GM19468 (cell line): Measurements from ENCODE around the gene ZNF273.
"Not testable (repeated sequence)": the region's sequence is repeated elsewhere in the genome, so short reads cannot be mapped to it uniquely, and the experiment has no call there.

Source experiments
- ATAC-seq: cut with Tn5 transposase; IDR thresholded peaks from one replicate; pipeline ENCODE4 v1.9.1; 2021; ENCODE audit warnings: mild to moderate bottlenecking, moderate library complexity, moderate number of reproducible peaks; ENCODE audit not compliant: unreplicated experiment; ENCODE audit errors: extremely low read depth

ZNF273 gene

DNA sequence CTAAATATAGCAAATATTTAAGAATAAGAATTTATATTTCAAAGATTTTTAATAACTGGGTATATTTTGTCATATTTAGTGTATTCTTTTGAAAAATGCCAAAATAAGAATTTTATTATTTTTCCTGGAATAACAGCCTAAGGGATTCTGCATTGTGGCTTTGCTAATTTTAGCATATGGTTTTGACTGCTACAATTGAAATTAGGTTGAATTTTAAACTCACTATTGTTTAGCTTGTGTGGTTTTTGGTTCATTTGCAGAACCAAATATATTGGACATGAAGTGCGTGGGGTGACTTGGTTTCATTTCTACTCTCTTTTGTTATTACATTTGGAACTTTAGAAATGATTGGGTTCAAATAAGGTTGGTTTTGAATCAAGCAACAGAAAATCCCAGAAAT is 35.5 kb downstream of the ZNF273 start:
- ATAC-seq, result no peak

DNA sequence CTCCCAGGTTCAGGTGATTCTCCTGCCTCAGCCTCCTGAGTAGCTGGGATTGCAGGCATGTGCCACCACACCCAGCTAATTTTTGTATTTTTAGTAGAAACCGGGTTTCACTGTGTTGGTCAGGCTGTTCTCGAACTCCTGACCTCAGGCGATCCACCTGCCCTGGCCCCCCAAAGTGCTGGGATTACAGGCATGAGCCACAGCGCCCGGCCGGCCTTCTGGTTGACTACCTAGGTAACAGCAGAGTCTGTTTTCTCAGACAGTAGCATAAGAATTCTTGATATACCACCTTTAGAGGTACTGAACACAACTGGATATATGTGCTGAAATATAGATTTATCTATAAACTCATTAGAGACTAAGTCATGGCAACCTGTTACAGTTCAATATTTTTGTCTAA is 36.9 kb downstream of the ZNF273 start:
- not testable (repeated sequence) for ATAC-seq

DNA sequence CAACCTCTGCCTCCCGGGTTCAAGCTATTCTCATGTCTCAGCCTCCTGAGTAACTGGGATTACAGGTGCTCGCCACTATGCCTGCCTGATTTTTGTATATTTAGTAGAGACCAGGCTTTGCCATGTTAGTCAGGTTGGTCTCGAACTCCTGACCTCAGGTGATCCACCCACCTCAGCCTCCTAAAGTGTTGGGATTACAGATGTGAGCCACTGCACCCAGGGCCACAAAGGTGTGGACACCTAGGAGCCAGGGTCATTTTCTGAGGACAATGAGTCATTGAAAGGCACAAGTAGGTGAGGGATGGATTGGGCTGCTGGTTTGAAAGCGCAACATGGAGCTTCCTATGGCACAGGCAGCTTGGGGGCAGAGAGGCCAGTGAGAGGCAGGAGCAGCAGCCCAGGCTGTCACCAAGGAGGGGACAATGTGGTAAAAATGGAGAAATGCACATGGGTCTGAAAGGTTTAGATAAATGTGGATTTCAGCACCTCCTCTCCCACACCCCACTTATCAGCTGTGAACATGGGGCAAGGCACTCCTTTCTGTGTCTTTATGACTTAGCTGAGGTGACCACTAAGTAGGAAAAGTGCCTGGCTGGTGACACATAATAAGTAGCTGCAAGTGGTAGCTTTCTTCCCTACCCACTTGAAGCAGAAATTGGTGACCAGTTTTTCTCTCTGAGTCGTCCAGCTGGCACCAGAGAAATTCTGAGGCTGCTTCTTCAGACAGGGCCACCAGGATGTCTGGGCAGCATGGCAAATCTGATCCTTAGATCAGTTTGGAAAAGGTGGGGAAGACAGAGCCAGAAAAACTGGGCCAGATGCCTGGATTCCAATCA is 41.8 kb downstream of the ZNF273 start:
- not testable (repeated sequence) for ATAC-seq

DNA sequence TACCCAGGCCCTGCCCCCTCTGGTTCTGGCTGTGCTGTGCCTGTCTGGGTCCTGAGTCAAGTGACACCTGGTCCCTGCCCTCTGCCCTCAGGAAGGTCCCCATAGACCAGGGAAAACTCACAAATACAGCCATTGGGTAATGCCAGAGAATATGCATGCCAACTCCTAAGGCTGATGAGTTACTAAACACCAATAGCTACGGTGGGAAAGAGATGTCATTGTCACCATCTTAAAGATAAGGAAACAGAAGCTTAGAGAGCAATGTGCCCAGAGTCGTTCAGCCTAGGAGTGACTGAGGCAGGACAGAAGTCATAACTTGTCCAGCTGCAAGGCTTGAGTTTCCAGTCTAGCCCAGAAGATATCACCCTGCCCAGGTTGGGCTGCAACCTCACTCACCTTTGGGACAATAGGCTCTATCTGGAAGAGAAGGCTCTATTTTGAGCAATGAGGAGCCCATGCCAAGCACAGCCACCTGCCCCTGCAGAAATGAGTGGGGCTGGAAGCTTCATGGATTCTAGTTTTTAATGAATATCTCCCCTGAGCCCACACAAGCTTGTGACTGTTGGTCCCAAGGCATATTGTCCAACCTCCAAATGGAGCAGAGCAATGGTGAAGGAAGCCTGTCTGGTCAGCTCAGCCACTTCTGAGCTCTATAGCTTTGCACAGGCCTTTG is 42.6 kb downstream of the ZNF273 start:
- ATAC-seq, result no peak

DNA sequence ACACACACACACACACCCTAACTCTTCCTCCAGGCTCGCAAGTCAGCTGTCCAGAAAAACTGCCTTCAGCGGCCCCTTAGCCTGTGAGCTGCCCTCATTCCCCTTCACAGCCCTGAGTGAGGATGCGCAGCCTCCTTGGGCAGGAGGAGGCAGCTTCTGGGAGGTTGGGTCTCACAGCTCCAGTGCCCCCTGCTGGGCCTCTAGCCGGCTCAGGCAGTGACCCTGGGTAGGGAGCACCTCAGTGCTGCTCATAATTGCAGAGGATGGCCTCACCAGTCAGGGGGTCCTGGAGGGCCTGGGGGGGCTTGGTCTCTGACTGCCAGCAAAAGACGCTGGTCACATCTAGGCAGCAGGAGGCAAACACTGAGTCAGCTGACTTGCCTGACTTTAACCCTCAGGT is 43.7 kb downstream of the ZNF273 start:
- no peak for ATAC-seq

DNA sequence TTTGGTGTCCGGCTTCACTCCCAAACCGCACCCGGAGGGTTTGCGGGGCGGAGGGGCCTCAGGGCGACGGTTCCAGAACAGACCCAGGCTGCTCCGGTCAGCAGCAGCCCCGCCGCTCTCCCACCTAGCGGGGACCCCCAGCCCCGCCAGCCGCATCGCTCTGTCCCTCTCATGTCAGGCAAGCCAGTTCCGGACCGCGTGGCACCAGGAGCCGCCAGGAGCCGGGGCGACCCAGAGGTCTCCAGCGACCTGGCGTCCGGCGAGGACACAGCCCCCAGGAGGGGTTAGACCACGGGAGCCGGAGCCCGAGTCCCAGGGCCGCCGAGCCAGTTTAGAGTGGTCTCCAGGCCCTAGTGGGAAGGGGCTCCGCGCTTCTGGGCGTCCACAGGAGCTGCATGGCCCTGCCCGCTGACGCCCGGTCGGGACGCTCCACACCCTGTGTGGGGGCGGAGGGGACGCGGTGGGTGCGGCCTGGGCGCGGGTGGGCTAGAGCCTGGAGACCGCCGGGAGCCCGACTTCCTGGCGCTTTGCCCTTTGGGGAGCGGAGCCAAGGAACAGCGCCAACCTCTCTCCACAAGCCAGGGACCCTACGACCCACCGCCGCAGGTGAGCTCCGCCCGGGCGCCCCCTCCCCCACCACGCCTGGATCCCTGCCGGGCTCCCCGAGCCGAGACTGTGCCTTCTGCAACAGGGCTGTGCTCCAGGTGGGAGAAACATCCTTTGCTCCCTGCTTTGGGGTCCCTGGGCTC is 44.4 kb downstream of the ZNF273 start:
- ATAC-seq, result no peak

DNA sequence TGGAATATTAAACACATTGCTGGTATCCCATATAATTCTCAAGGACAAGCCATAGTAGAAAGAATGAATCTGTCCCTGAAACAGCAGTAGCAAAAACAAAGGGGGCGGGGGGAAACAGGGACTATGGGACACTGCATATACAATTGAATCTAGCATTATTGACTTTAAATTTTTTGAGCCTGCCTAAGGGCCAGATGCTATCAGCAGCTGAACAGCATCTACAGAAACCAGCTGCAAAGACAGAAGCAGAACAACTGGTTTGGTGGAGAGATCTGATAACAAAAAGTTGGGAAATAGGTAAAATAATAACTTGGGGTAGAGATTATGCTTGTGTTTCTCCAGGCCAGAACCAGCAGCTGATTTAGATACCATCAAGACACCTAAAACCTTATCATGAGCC is 45.7 kb downstream of the ZNF273 start:
- not testable (repeated sequence) for ATAC-seq

DNA sequence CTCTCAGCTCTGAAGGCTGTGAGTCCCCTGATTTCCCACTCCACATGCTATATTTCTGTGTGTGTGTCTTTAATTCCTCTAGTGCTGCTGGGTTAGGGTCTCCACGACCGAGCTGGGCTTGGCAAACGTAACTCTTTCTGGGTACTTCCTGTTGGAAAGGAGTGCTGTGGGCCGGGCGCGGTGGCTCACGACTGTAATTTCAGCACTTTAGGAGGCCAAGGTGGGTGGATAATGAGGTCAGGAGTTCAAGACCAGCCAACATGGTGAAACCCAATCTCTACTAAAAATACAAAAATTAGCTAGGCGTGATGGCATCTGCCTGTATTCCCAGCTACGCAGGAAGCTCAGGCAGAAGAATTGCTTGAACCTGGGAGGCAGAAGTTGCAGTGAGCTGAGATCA is 47.6 kb downstream of the ZNF273 start:
- not testable (repeated sequence) for ATAC-seq

DNA sequence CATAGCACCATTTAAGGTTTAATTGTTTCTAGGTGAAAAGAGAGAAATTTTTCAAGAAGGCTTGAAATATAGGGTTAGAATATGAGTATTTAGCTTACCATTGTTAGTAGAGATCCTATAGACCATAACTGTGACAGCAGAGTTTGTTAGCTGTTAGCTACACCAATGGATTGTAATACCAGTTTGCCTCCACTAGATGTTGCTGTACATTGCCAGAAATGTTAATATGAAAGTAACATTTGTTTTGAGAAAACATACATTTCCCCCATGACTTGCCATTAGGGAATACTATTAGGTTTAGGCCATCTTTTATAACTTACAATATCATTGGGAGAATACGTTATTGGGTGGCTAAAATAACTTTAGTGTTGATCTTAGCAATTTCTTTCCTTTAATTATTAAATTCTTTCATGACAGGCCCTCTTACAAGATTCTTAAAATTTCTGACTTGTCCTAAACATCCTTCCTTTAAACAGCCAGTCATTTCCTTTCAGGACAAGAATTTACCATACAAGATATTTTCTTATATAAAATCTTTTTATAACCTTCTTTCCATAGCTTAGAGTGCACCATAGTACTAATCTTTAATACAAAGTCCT is 48.3 kb downstream of the ZNF273 start:
- ATAC-seq, result no peak

DNA sequence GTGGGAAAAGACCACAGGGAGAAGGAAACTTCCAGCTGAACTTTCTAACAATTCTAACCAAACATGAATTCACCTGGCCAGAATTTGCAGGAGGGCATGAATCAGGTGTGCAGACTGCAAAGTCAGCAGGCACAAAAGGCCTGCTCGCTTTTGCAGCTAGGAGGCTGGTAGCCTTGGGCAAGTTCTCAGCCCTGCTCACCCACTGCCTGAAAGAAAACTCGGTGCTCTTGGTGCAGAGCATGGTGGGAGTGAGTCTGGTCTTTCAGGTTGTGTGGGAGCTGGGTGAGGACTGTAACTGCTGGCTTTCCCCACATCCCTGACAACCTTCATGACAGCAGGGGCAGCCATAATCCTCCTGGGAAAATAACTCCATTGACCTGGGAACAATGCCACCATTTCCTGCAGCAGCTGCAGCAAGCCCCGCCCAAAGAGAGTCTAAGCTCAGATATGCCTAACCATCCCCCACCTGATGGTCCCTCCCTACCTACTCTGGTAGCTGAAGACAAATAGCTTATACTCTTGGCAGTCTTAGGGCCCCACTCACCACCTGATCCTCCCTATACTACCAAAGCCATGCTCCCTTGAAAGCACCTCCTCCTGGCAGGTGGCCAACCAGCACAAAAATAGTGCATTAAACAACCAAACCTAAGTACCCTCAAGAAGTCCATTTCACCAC is 56.1 kb downstream of the ZNF273 start:
- ATAC-seq, result no peak

DNA sequence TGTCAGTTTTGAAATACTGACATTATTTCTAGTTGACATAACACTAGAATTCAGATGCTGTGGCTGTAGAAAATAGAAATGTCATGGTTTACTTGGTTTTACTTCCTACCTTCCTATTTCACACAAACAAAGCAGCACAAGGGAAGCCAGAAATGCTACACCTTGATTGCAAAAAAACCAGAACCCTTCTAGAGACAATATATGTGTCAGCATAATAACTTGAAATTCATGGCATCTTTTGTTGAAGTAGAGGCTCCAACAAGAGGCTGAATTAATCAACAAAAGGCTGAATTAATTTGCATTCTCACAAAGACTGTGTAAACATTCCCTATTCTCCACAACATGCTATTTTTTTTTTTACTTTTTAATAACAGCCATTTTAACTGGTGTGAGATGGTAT is 62.5 kb downstream of the ZNF273 start:
- no peak for ATAC-seq

DNA sequence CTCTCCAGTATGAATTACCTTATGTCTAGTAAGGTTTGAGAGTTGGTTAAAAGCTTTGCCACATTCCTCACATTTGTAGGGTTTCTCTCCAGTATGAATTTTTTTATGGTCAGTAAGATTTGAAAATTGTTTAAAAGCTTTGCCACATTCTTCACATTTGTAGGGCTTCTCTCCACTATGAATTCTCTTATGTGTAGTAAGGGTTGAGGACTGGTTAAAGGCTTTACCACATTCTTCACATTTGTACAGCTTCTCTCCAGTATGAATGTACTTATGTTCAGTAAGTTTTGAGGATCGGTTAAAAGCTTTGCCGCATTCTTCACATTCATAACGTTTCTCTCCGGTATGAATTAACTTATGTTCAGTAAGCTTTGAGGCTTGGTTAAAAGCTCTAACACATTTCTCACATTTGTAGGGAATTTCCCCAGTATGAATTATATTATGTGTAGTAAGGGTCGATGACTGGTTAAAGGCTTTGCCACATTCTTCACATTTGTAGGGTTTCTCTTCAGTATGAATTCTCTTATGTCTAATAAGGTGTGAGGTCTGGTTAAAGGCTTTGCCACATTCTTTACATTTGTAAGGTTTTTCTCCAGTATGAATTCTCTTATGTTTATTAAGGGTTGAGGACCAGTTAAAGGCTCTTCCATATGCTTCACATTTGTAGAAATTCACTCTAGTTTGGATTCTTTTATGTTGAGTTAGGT is 75.6 kb downstream of the ZNF273 start:
- ATAC-seq, result no peak
